Activated CD8-positive, alpha-beta memory T cell treated with anti-CD3 and anti-CD28 coated beads, Interleukin-2, amount 10 ng/mL, durations not matched to agents 7 days and 5 days (primary cell): ENCODE data around the gene UBE2J2. TPM values are rescaled to one million over a fixed set of nuclear protein-coding genes. Genes with fewer than 3 reads are reported as not detected.

Experiments used
- ATAC-seq: fragments of 150-1000 bp; cut with Tn5 transposase; one replicate; pipeline ENCODE4 v1.10.0; 2021; ENCODE audit warnings: moderate library complexity
- CTCF ChIA-PET: fragments of 350-600 bp; sonication (Branson Sonifier 250); formaldehyde crosslinking; loops from one replicate; lab custom pipeline; 2021; ENCODE audit warnings: antibody characterized with exemption; lab: Charles Lee
- DNase-seq: peaks from one replicate; pipeline ENCODE4 v3.0.0-alpha.2; 2020
- H3K27ac Mint-ChIP-seq: one replicate; pipeline ENCODE4 v1.8.0; 2021; ENCODE audit warnings: mild to moderate bottlenecking, mixed read lengths
- H3K27me3 Mint-ChIP-seq: one replicate; pipeline ENCODE4 v1.8.0; 2021; ENCODE audit warnings: mixed read lengths
- H3K36me3 Mint-ChIP-seq: one replicate; pipeline ENCODE4 v1.8.0; 2021; ENCODE audit warnings: mild to moderate bottlenecking, mixed read lengths
- H3K4me1 Mint-ChIP-seq: one replicate; pipeline ENCODE4 v1.8.0; 2021; ENCODE audit warnings: mixed read lengths
- H3K4me3 Mint-ChIP-seq: one replicate; pipeline ENCODE4 v1.8.0; 2021; ENCODE audit warnings: mild to moderate bottlenecking, moderate library complexity, mixed read lengths
- H3K9me3 Mint-ChIP-seq: one replicate; pipeline ENCODE4 v1.8.0; 2022; ENCODE audit warnings: low read depth, mixed read lengths
- total RNA-seq, 2 experiments: library from RNA; stranded (reverse); gene quantifications; one replicate each; pipeline ENCODE4 v1.2.3, GENCODE V29; 2021

UBE2J2 gene
- total RNA-seq, 2 experiments from 2014 or later = 71.3 to 83.3 TPM

DNA sequence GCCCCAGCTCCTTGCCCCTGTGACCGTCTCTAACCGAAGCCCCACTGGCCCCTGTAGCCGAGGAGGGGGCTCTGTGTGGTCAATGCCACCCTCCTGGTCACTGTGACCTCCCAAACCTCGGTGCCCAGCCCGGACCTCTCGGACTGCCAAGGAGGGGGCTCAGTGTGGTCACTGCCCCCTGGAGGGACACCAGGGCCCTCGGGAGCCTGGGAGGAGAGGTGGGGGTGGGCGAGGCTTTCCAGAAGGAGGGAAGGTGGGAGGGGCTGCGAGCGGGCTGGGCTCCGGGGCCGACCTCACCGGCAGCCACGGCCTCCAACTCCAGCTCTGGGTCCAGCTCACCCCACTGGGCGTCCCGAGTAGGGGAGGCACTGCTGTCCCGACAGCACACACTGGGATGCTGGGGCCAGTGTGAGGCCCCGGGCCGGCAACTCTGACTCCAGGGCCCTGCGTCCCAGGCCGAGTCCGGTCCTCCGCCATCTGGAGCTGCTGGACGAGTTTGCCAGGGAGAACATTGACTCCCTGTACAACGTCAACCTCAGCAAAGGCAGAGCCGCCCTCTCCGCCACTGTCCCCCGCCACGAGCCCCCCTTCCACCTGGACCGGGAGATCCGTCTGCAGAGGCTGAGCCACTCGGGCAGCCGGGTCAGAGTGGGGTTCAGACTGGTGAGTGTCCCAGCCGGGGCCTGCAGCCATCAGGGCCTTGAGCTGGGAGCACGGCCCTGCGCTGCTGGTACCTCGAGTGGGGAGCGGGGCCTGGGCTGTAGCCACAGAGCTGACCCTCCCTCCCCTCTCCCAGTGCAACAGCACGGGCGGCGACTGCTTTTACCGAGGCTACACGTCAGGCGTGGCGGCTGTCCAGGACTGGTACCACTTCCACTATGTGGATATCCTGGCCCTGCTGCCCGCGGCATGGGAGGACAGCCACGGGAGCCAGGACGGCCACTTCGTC is 12.9 kb upstream of the UBE2J2 start:
- Mint-ChIP-seq H3K9me3 (no peaks in the 10 kb centered on the region), H3K4me1 (no peaks in the 10 kb centered on the region), H3K27ac (no peak overlapping the region), H3K27me3 (no peaks in the 10 kb centered on the region), H3K4me3 (no peak overlapping the region), H3K36me3 (no peaks in the 10 kb centered on the region)
- DNase-seq = no peak
- ATAC-seq = no peak
- CTCF ChIA-PET = interaction anchor here (0.9 kb wide), 1 partner anchor 164 kb away, joined by 3 read pairs; no protein-coding TSS in a partner anchor

DNA sequence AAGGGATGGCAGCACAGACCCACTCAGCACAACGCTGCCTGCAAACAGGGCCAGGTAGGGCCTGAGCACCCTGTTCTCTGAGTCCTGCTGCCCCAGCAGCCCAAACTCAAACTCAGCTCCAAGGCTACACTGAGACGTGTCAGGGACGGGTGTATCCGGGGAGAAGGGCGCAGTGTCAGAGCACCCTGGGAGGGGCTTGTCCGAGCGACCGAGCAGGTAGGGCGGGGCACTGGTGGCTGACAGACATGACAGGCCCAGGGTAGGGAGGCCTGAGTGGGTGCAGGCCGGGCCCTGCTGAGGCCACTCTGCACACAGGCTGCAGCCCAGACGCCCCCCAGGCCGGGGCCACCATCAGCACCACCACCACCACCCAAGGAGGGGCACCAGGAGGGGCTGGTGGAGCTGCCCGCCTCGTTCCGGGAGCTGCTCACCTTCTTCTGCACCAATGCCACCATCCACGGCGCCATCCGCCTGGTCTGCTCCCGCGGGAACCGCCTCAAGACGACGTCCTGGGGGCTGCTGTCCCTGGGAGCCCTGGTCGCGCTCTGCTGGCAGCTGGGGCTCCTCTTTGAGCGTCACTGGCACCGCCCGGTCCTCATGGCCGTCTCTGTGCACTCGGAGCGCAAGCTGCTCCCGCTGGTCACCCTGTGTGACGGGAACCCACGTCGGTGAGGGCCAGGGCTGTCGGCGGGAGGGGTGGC is 12.1 kb upstream of the UBE2J2 start:
- CTCF ChIA-PET = interaction anchor here (0.9 kb wide), 1 partner anchor 163 kb away, joined by 3 read pairs; no protein-coding TSS in a partner anchor
- Mint-ChIP-seq H3K27me3 (no peaks in the 10 kb centered on the region), H3K9me3 (no peaks in the 10 kb centered on the region), H3K4me1 (no peaks in the 10 kb centered on the region), H3K36me3 (no peaks in the 10 kb centered on the region), H3K27ac (no peak overlapping the region), H3K4me3 (no peak overlapping the region)
- ATAC-seq (no peak), DNase-seq (no peak)

DNA sequence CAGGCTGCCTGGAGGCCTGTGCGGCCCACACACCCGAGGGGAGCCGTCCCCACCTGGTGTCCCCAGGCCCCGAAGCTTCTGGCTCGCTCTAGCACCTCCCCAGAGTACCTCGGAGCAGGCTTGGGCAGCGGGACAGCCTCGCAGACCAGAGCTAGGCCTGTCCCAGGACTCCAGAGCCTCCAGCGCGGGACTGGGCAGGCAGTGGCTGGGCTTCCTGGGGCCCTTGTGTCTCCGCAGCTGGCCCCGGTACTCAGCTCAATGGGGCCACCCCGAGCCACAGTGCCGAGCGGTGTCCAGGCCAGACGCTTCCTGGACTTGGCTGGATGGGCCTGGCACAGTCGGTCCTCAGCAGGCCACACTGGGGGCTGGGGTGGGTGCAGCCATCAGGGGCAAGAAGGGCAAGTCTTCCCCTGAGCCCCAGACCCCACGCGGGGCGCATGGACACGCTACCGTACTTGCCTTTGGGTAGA is 11.5 kb upstream of the UBE2J2 start:
- H3K9me3 Mint-ChIP-seq = no peaks in the 10 kb centered on the region
- H3K27ac Mint-ChIP-seq = no peak overlapping the region
- CTCF ChIA-PET = no interaction called here
- H3K4me3 Mint-ChIP-seq = no peak overlapping the region
- no peaks in the 10 kb centered on the region for H3K4me1 Mint-ChIP-seq
- no peak for ATAC-seq
- no peak for DNase-seq
- no peaks in the 10 kb centered on the region for H3K36me3 Mint-ChIP-seq
- H3K27me3 Mint-ChIP-seq = no peaks in the 10 kb centered on the region

DNA sequence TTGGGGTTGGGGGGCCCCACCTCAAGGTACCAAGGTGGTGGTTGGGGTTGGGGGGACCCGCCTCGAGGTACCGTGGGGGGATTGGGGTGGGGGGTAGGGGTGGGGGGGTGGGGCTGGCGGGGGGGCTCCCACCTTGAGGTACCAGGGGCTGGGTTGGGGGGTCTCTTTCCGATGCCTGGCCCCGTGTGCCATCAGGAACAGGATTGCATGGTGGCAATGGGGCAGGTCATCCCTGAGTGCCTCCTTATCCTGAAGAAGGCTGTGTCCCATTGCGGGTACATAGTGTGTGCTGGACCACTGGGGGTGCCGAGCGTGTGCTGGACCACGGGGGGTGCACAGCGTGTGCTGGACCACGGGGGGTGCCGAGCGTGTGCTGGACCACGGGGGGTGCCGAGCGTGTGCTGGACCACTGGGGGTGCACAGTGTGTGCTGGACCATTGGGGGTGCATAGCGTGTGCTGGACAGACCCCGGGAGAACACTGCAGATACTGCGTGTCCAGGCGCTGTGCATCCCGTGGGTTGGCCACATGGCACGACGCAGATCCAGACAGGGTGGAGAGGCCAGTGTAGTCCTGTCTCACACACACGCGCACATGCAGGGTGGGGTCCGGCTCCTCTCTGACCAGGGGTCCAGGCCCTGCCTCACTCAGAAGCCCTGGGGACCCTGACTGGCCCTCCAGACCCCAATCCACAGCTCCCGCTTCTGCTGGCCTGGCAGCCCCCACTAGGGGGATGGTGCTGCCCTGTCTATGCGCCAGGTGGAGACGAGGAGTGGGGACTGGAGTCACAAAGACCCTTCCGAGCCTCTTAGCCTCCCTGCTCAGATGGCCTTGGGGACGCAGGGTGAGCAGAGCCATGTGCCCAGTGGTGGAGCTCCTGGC is 10.8 kb upstream of the UBE2J2 start:
- DNase-seq (no peak), ATAC-seq (no peak)
- H3K4me1 Mint-ChIP-seq = no peaks in the 10 kb centered on the region
- H3K27me3 Mint-ChIP-seq = no peaks in the 10 kb centered on the region
- no peaks in the 10 kb centered on the region for H3K36me3 Mint-ChIP-seq
- no peaks in the 10 kb centered on the region for H3K9me3 Mint-ChIP-seq
- H3K27ac Mint-ChIP-seq = no peak overlapping the region
- CTCF ChIA-PET = no interaction called here
- H3K4me3 Mint-ChIP-seq = no peak overlapping the region

DNA sequence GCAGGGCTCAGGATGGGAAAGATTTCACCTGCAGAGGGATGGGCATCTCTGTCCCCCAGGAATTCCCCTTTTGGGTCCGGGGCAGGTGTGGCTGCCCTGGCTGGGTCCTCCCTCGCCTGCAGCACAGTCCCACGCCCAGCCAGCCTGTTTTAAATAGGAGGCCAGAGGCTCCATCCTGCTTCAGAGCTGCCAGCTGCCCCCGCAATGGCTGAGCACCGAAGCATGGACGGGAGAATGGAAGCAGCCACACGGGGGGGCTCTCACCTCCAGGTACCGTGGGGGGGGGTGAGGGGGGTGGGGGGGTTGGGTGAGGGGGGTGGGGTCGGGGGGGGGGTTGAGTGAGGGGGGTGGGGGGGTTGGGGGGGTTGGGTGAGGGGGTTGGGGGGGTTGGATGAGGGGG is 10.2 kb upstream of the UBE2J2 start:
- H3K4me1 Mint-ChIP-seq = no peaks in the 10 kb centered on the region
- no peak for ATAC-seq
- H3K4me3 Mint-ChIP-seq = no peak overlapping the region
- H3K27me3 Mint-ChIP-seq = no peaks in the 10 kb centered on the region
- no peak for DNase-seq
- H3K27ac Mint-ChIP-seq = no peak overlapping the region
- no peaks in the 10 kb centered on the region for H3K36me3 Mint-ChIP-seq
- CTCF ChIA-PET = no interaction called here
- no peaks in the 10 kb centered on the region for H3K9me3 Mint-ChIP-seq

DNA sequence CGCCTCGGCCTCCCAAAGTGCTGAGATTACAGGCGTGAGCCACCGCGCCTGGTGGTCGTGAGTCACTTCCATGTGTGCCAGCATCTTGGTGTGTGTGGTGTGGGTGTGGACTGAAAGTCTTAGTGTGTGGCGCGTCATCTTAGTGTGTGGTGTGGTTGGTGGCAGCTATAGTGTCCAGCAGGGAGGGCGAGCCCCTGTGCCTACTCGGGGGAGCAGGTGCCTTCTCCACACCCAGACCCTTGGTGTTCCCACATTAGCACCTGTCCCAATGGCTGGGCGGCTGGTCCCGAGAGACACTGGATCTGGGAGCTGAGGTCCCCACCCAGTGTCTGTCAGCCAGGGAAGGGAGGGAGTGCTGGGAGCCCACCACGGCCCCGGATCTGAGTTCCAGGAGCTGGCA is 9.3 kb upstream of the UBE2J2 start:
- no peak for ATAC-seq
- CTCF ChIA-PET = interaction anchor here (1.5 kb wide), 1 partner anchor 32 kb away, joined by 4 read pairs; no protein-coding TSS in a partner anchor
- DNase-seq = no peak

DNA sequence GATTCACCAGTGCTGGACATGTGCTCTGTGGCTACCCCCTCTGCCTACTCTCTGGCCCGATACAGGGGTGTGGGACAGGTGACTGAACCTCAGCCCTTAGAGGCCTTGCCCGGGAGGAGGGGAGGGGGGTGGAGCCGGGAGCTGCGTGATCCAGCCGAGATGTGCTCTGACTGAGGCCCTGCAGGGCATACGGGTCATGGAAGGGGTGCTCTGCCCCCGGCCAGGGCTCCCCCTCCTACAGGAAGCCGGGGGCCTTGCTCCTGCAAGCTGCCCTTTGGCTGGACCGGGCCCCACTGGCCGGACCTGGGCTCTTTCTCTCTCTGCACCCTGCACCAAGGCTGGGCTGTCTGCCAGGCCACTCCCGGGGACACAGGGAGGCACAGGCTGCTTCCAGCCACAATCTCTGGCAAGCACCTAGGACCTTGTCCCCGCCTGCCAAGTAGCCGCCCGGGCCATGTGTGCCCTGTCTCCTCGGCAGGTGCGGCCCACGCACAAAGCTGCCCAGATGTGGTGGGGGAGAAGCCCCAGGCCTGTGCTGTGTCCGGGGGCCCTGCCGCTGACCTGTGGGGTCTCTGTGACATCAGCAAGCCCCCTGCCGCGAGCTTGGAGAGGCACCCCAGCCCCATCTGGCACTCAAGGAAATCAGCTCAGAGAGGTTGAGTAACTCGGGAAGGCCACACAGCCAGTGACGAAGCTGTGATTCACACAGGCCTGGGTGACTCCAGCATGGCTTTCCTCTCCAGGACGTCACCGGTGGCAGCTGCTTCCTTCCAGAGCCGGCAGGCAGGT is 8.1 kb upstream of the UBE2J2 start:
- no peaks in the 10 kb centered on the region for H3K9me3 Mint-ChIP-seq
- no peaks in the 10 kb centered on the region for H3K36me3 Mint-ChIP-seq
- H3K27me3 Mint-ChIP-seq = no peaks in the 10 kb centered on the region
- DNase-seq (no peak), ATAC-seq (no peak)
- no peaks in the 10 kb centered on the region for H3K4me1 Mint-ChIP-seq
- H3K4me3 Mint-ChIP-seq = no peak overlapping the region
- CTCF ChIA-PET = interaction anchor here (0.9 to 1.5 kb wide), 2 partner anchors 11 to 31 kb away, joined by 3 to 4 read pairs; no protein-coding TSS in a partner anchor
- H3K27ac Mint-ChIP-seq = no peak overlapping the region

More for the DNA sequence above, 9.3 kb upstream of the UBE2J2 start:
- H3K27ac Mint-ChIP-seq = no peak overlapping the region
- H3K4me3 Mint-ChIP-seq = no peak overlapping the region
- no peaks in the 10 kb centered on the region for H3K9me3 Mint-ChIP-seq
- H3K27me3 Mint-ChIP-seq = no peaks in the 10 kb centered on the region
- no peaks in the 10 kb centered on the region for H3K36me3 Mint-ChIP-seq
- H3K4me1 Mint-ChIP-seq = no peaks in the 10 kb centered on the region

DNA sequence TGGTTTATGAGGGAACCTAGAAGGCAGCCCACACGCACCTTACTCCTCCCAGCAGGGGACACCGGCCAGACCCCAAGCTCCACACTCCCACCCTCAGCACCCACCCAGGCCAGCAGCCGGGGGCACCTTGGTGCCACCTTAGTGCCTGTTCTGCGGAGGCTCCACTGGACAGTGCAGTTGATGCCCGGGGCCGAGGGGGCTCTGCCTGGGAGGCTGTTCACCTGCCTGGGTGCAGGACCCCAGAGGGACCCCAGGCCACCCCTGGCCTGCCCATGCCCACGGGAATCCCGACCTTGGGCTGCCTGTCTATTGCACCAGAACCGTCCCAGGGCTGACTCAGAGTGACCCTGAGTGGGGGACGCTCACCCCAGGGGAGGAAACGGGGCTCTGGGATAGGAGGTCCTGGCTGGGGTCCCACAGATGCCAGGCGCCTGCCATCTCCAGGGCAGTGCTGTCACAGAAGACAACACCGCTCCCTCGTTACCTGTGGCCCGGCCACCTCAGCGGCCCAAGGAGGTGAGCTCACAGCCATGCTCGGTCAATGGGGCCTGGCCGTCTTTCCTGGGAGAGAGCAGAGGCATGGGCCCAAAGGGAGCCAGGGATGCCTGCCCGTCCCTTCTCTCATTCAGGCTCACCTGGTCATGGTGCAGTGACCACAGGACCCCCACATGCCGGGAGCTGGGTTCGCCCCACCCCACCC is 7.3 kb upstream of the UBE2J2 start:
- no peaks in the 10 kb centered on the region for H3K4me1 Mint-ChIP-seq
- H3K36me3 Mint-ChIP-seq = no peaks in the 10 kb centered on the region
- no peaks in the 10 kb centered on the region for H3K27me3 Mint-ChIP-seq
- CTCF ChIA-PET = interaction anchor here (0.9 to 1.2 kb wide), 2 partner anchors 12 to 158 kb away, joined by 3 read pairs; no protein-coding TSS in a partner anchor
- H3K9me3 Mint-ChIP-seq = no peaks in the 10 kb centered on the region
- no peak overlapping the region for H3K27ac Mint-ChIP-seq
- H3K4me3 Mint-ChIP-seq = no peak overlapping the region
- DNase-seq (no peak), ATAC-seq (no peak)

DNA sequence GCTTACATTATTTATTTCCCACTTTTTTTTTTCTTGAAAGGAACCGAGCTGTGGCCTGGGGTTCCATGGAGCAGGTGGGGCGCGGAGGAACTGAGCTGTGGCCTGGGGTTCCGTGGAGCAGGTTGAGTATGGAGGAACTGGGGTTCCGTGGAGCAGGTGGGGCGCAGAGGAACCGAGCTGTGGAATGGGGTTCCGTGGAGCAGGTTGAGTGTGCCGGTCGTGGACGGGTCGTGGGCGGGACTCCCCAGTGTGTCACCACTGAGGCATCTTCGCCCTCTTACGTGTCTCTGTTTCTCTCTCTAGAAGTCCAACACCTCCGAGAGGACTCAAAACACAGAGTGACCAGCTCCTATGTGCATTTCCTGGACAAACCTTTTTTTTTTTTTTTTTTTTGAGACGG is 5.4 kb upstream of the UBE2J2 start:
- Mint-ChIP-seq H3K4me1 (peaks cover 4% of the 10 kb centered on the region), H3K9me3 (no peaks in the 10 kb centered on the region), H3K27ac (no peak overlapping the region), H3K27me3 (no peaks in the 10 kb centered on the region), H3K4me3 (no peak overlapping the region), H3K36me3 (no peaks in the 10 kb centered on the region)
- CTCF ChIA-PET = interaction anchor here (0.9 kb wide), 1 partner anchor 157 kb away, joined by 3 read pairs; no protein-coding TSS in a partner anchor
- DNase-seq (no peak), ATAC-seq (no peak)

DNA sequence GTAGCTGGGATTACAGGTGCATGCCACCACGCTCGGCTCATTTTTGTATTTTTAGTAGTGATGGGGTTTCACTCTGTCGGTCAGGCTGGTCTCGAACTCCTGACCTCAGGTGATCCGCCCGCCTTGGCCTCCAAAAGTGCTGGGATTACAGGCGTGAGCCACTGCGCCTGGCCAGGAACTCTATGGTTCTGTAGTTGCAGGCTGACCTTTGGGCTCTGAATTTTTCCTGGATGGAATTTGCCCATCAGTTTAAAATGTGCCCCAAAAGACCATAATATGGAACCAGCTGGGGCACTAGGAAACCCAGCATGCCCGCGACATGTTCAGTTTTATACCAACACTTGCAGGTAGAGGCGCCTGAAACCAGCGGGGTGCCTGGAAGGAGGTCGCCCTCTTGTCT is 5.0 kb upstream of the UBE2J2 start:
- H3K9me3 Mint-ChIP-seq = no peaks in the 10 kb centered on the region
- DNase-seq (no peak), ATAC-seq (no peak)
- no peak overlapping the region for H3K4me3 Mint-ChIP-seq
- no peaks in the 10 kb centered on the region for H3K36me3 Mint-ChIP-seq
- peaks cover 4% of the 10 kb centered on the region for H3K4me1 Mint-ChIP-seq
- no peak overlapping the region for H3K27ac Mint-ChIP-seq
- no peaks in the 10 kb centered on the region for H3K27me3 Mint-ChIP-seq
- CTCF ChIA-PET = interaction anchor here (1.3 kb wide), 1 partner anchor 157 kb away, joined by 4 read pairs; no protein-coding TSS in a partner anchor

DNA sequence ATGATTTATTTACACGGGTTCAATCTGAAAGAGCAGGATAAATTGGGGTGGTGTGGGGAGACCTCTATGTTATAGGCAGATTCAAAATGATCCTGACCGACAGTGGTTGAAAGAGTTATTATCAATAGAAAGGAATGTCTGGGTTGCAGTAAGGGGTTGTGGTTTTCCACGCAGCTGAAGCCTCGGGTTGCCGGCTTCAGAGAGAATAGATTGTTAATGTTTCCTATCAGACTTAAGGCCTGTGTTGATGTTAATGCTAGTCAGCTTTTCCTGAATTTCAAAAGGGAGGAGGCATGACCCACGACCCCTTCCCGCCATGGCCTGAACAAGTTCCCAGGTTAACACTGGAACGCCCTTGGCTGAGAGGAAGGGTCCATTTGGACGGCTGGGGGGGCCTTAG is 2.2 kb upstream of the UBE2J2 start:
- ATAC-seq (no peak), DNase-seq (no peak)
- H3K27ac Mint-ChIP-seq = no peak overlapping the region
- peaks cover 24% of the 10 kb centered on the region for H3K4me1 Mint-ChIP-seq
- no peak overlapping the region for H3K4me3 Mint-ChIP-seq
- H3K36me3 Mint-ChIP-seq = peaks cover 12% of the 10 kb centered on the region
- CTCF ChIA-PET = interaction anchor here (1.2 to 2.3 kb wide), 2 partner anchors 124 to 153 kb away, joined by 3 to 7 read pairs; partner anchors contain the start of gene CCNL2
- no peaks in the 10 kb centered on the region for H3K9me3 Mint-ChIP-seq
- no peaks in the 10 kb centered on the region for H3K27me3 Mint-ChIP-seq
